Nucleus accumbens (tissue), 56 donors: ENCODE measurements around the gene PIGQ.
A peak's percentile ranks its signal among the peaks of the same experiment; 100 is the strongest.

Experiments used
- DNase-seq, 56 donors: peaks; one replicate each; lab custom pipeline; 2025; lab: John Stamatoyannopoulos, UW

Gene PIGQ

GRCh38 chr16:566475-567372 is 3.0 kb upstream of the PIGQ start, which contains the start of gene NHLRC4:
TSS of gene NHLRC4 (plus strand) at chr16:567005. CDS start at chr16:568048, 1,043 bp downstream.
- peak in 1 of 56 donors; percentile 31 for DNase-seq

DNA sequence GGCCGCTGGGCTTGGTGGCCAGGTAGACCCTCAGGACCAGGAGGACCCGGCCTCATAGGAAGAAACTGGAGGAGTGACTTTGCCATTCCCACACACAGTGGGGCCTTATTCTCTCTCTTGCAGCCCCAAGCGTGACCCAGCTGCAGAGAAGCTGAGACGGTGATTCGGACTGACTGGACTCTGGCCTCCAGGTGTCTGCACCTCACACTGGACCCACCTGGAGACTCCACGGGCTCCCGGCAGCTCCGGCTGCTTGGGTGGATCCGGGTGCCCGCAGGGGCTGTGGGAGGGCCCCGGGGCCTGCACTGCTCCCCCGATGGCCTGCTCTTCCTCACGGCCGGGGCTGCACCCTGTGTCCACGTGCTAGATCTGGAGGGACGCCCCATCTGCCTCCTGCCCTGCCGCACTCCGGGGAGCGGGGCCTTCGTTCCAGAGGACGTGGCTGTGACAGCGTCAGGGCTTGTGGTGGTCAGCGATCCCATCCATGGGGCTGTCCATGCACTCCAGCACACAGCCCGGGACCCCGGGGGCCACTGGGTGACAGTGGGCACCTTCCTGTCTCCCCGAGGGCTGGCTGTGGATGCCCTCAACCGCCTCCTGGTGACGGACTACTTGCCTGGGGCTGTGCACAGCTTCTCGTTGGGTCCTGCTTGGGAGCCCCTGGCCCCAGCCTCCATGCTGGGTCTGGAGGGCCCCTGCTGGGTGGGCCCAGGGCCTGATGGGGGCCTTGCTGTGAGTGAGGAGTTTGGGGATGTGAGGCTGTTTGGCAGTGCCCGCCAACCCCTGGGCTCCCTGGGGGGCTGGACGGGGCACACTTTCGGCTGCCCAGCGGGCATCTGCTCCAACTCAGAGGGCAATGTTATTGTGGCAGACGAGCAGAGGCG is 2.2 kb upstream of the PIGQ start:
- DNase-seq, result no peak

DNA sequence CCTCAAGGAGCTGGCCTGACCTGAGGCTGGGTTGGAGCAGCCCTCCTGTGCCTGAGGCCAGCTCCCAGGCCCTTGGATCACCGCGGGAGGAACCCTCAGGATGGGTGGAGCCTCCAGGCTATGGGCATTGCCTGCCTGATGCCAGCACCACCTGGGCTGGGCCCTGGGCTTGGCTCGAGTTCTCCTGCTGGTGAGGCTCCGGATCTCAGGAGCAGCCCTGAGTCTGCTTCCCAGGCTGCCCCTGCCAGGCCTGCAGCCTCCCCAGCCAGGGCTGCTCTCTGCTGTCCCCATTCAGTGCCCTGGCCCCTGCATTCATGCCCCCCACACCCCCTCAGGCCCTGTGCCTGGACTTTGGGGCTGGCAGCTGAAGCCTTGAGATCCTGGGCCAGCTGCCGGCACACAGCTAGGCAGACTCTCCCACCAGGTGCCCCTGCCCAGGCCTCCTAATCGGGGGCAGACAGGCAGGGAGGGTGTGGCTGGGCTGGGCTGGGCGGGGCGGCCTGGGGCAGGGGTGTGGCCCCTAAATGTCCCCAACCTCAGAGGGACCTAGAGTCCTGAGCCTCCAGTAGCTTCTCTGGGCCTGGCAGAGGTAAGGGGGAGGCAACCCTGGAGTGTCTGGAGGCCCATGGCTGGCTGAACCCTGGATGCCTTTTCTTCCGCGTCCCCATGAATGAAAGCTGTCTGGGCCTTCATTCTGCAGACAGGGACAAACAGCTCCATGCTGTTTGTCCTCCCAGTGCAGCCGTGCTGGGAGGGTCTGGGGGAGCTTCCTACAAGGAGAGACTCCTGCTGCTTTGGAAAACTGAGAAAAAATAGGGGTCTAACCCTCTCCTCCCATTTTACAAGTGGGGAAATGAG is 1.1 kb upstream of the PIGQ start:
- DNase-seq, result no peak

DNA sequence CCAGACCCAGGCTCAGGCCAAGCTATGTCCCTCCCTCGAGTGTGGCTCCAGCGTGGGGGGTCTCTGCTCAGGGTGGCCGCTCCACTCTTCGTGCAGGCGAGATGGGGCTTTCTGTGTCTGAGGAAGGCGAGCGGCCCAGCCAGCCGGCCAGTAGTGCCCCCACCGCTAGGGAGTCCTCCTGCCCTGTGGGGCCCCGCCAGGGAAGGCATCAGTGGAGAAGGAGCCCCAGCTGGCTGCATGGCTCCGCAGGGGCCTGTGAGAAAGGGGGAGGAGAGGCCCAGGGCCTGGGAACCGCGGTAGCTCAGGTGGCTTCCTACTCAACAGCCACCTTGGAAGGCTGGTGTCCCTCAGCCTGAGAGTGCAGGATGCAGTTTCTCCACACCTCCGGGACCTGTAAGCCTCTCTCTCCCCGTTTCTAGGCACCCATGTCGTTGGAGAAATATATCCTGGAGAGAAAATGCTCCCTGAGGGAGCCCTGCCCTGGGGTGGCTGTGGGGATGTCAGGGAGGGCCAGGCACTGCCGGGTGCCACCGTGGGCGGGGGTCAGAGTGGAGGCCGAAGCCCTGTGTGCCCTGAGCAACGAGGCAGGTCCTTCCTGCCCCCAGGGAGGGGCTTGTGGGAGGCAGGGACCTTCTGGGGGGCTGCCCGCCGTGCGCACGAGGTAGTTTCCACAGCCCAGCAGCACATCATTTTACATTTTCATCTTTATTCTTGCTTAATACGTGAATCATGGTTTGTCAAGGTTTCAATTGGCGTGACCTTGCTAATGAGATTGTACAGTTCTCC is 3.3 kb downstream of the PIGQ start:
- DNase-seq, result no peak

- no peak for DNase-seq
Observed at GRCh38 chr16:574021-574760, 4.4 kb downstream of the PIGQ start.

- DNase-seq, result no peak
Observed at GRCh38 chr16:575354-576196, 5.8 kb downstream of the PIGQ start.

DNA sequence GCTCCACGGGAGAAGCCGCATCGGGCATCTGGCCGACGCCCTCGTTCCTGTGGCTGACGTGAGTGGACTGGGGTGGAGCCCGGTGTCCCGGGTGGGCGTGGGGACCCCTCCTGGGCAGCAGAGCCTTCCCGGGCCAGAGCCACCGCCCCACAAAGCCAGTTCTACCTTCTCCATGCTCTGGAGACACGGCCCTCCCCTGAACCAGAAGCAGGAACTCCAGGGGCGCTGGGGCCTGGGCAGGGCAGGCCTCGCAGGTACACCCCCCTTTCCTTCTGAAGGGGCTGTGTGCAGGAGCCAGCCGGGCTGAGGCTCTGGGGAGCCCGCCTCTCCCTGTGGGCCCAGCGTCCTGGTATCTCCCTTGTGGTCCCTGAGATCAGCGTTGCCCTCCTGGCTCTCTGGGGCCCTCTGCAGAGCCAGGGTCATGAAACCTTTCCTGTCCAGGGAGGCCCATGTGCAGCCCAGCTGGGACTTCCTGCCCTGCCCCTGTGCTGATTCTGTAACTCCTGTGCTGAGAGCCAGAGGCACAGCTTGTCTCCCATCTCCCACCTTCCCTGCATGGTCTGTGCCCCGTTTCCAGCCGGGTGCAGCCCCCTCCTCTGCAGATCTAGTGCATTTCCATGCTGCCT is 6.5 kb downstream of the PIGQ start:
- DNase-seq, result no peak

- no peak for DNase-seq
Observed at GRCh38 chr16:576823-577201, 7.0 kb downstream of the PIGQ start.

GRCh38 chr16:577796-578195 is 8.0 kb downstream of the PIGQ start:
- no peak for DNase-seq

DNA sequence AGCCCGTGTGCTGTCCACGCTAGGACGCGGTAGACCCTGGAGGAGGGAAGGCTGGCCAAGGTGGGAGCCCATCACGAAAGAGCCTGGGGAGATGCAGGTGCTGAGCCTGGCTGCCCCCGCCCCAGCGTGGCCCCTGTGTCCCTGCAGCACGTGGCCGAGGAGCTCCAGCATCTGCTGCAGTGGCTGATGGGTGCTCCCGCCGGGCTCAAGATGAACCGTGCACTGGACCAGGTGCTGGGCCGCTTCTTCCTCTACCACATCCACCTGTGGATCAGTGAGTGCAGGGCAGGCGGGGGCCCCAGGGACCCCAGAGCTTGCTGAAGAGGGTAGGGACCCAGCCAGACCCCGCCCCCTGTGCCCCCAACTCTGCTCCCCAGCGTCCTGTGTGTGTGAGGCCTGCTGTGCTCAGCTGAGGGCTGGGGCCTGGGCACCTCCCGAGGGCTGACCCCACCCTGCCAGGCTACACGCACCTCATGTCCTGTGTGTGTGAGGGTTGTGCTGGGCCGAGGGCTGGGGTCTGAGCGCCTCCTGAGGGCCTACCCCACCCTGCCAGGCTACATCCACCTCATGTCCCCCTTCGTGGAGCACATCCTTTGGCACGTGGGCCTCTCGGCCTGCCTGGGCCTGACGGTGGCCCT is 8.6 kb downstream of the PIGQ start:
- DNase-seq, result no peak

- peak in 25 of 56 donors; percentile 7 to 61 (median 23) for DNase-seq
Observed at GRCh38 chr16:578870-579405, 9.2 kb downstream of the PIGQ start.

DNA sequence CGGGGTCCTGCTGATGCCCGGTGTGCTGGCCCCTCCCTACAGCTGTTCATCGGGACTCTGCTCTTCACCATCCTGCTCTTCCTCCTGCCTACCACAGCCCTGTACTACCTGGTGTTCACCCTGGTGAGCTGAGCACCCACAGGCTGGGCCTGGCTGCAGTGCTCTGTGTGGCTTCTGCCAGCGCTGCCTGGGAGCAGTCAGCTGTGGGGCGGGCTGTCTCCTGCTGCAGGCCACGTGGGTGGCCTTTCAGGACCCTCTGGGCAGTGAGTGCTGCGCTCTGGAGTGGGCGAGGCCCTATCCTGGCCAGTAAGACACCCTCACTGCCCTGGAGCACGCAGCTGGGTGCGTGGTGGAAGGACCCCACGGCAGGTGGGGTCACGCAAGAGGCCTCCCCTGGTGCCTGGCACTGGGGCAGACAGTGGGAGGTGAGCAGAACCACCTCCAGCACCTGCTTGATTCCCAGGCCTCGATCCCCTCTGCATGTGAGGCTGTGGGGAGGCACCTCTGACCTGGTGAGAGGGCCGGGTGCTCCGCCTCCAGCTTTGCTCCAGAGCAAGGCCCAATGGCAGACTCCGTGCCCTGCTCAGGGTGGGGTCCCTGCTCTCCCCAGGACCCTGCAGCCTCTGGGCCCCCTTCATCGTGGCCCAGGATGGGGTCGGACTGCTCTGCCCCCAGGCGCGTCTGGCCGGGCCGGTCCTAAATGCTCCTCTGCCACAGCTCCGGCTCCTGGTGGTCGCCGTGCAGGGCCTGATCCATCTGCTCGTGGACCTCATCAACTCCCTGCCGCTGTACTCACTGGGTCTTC is 10.6 kb downstream of the PIGQ start:
- DNase-seq, result no peak

DNA sequence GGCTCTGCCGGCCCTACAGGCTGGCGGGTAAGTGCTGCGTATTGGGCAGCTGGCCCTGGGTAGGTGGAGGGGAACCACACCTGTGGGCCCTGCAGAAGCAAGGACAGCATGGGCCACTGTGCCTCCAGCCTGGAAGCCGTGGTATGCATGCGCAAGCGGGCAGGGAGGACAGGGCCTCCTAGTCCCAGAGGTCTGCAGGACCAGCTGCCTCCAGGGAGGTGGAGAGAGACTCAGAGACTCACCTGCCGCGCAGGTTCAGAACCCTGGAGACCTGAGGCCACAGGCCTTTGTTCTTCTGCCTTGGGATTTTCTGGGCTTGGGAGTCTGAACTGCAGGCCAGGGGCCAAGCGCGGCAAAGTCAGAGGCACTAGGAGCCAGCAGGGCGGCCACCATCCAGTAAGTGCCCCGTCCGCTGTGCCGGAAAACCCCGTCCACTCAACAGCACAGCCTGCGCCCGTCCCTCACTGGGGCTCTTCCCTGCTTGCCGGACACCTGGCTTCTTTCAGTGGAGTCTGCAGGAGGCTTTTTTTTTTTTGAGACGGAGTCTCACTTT is 11.3 kb downstream of the PIGQ start:
- DNase-seq, result no peak

- DNase-seq, result no peak
Observed at GRCh38 chr16:582218-582613, 12.4 kb downstream of the PIGQ start.

DNA sequence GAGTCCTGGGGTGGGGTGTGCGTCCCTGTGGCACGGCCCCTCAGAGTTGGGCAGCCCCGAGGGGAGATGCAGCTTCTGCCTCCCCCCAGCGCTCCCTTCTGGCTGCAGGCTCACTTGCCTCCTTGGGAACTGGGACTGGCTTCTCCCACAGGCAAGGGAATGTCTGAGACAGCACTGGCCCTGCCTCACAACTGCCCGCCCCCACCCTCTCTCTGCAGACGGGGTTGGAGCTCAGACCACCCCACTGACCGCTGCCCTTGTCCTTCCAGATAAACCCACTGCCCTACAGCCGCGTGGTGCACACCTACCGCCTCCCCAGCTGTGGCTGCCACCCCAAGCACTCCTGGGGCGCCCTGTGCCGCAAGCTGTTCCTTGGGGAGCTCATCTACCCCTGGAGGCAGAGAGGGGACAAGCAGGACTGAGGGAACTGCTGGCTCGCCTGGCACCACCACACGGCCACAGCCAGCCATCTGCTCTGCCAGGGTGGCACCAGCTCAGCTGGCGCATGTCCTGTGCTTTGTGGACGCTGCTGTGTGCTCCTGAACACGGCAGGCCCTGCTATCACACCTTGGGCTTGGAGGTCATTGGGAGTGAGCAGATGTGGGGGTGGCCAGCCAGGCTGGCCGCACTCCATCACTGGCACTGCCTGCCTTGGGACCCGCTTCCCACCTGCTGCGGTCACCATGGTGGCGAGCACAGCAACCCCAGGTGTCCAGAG is 13.0 kb downstream of the PIGQ start:
- no peak for DNase-seq
